Measurements from ENCODE around the gene ZNF780B.

ZNF780B gene

GRCh38 chr19:39983695-39984300 lies 72.2 kb downstream of the ZNF780B start:
- no peak for DNase-seq (ENCODE audit: extremely low read depth in 1 of 2, low read depth in 1 of 2)

- no peak for DNase-seq (ENCODE audit: extremely low read depth in 1 of 2, low read depth in 1 of 2)
Observed at GRCh38 chr19:39982883-39983282, 73.1 kb downstream of the ZNF780B start.
